Globus pallidus (tissue), 1 donor: Measurements from ENCODE around the gene PPARGC1A.

Experiments used
- DNase-seq: peaks from one replicate; pipeline ENCODE4 v3.0.0-alpha.2; 2015; ENCODE audit warnings: low spot score

PPARGC1A gene

GRCh38 chr4:23911675-23912455 lies 22.0 kb upstream of the PPARGC1A start:
- no peak for DNase-seq

GRCh38 chr4:23909671-23910070 lies 19.8 kb upstream of the PPARGC1A start:
- DNase-seq: no peak

GRCh38 chr4:23906839-23907238 lies 17.0 kb upstream of the PPARGC1A start:
- DNase-seq: no peak

GRCh38 chr4:23904639-23905071 lies 14.8 kb upstream of the PPARGC1A start:
- DNase-seq: peak; percentile 55

- DNase-seq: peak; percentile 30
Observed at GRCh38 chr4:23903859-23904438, 14.1 kb upstream of the PPARGC1A start.

GRCh38 chr4:23902222-23902804 lies 12.5 kb upstream of the PPARGC1A start:
- no peak for DNase-seq

GRCh38 chr4:23900636-23901035 lies 10.8 kb upstream of the PPARGC1A start:
- no peak for DNase-seq

- DNase-seq: no peak
Observed at GRCh38 chr4:23899565-23899964, 9.7 kb upstream of the PPARGC1A start.

GRCh38 chr4:23897564-23898109 lies 7.8 kb upstream of the PPARGC1A start:
- no peak for DNase-seq

- DNase-seq: peak; percentile 18
Observed at GRCh38 chr4:23894021-23894420, 4.2 kb upstream of the PPARGC1A start.

GRCh38 chr4:23891064-23891421 lies 1.2 kb upstream of the PPARGC1A start:
- no peak for DNase-seq

- peak; percentile 16 for DNase-seq
Observed at GRCh38 chr4:23890369-23891063, 669 bp upstream of the PPARGC1A start.

GRCh38 chr4:23889391-23889790 lies 456 bp downstream of the PPARGC1A start:
- no peak for DNase-seq

- peak; percentile 48 for DNase-seq
Observed at GRCh38 chr4:23888421-23889319, 1.2 kb downstream of the PPARGC1A start.

GRCh38 chr4:23887989-23888388 lies 1.9 kb downstream of the PPARGC1A start:
- DNase-seq: peak; percentile 14

- no peak for DNase-seq
Observed at GRCh38 chr4:23887173-23887572, 2.7 kb downstream of the PPARGC1A start.

GRCh38 chr4:23885943-23886590 lies 3.8 kb downstream of the PPARGC1A start:
- DNase-seq: no peak

GRCh38 chr4:23884741-23885140 lies 5.1 kb downstream of the PPARGC1A start:
- no peak for DNase-seq

- DNase-seq: no peak
Observed at GRCh38 chr4:23884261-23884660, 5.6 kb downstream of the PPARGC1A start.

GRCh38 chr4:23882976-23883531 lies 6.8 kb downstream of the PPARGC1A start:
- no peak for DNase-seq
